HepG2 (cell line): ENCODE data around the gene ATP6V0A1. TPM values are rescaled to one million over a fixed set of nuclear protein-coding genes. Genes with fewer than 3 reads are reported as not detected.
A peak's percentile ranks its signal among the peaks of the same experiment; 100 is the strongest.

Experiments
- ATF7-NPFF ChIP-seq: sonication (generic); formaldehyde crosslinking; IDR thresholded peaks from 2 replicates; pipeline ENCODE4 v1.8.1; 2023; ENCODE audit warnings: mild to moderate bottlenecking, low read depth, missing genetic modification reagents, moderate library complexity
- BORCS8-MEF2B ChIP-seq: sonication (generic); formaldehyde crosslinking; IDR thresholded peaks from 2 replicates; pipeline ENCODE4 v1.8.0; 2022; ENCODE audit warnings: mild to moderate bottlenecking, missing genetic modification reagents
- FOXP4 ChIP-seq: sonication (generic); formaldehyde crosslinking; IDR thresholded peaks from 2 replicates; pipeline ENCODE4 v1.4.0; 2020; ENCODE audit warnings: missing genetic modification reagents
- HHEX ChIP-seq: IDR thresholded peaks from 2 replicates; pipeline ENCODE4 v1.6.1; 2016; ENCODE audit warnings: control low read depth
- HMGXB4 ChIP-seq, 2 experiments: sonication (generic) in 1 of 2; formaldehyde crosslinking in 1 of 2; IDR thresholded peaks; 2 replicates each; pipeline versions ENCODE4 v1.4.0 to v1.6.1; 2018 to 2020; ENCODE audit warnings: missing genetic modification reagents in 2 of 2, borderline replicate concordance in 1 of 2, low read depth in 1 of 2, mild to moderate bottlenecking in 1 of 2, missing biosample characterization in 1 of 2
- NCOA5 ChIP-seq: sonication (generic); formaldehyde crosslinking; IDR thresholded peaks from 2 replicates; pipeline ENCODE4 v1.4.0; 2020; ENCODE audit warnings: missing genetic modification reagents
- PAF1 ChIP-seq: IDR thresholded peaks from 2 replicates; pipeline ENCODE4 v1.6.1; 2016; ENCODE audit warnings: missing genetic modification reagents, missing compliant biosample characterization
- PRMT3 ChIP-seq: sonication (generic); formaldehyde crosslinking; IDR thresholded peaks from 2 replicates; pipeline ENCODE4 v1.8.1; 2022; ENCODE audit warnings: low read depth, mild to moderate bottlenecking, moderate library complexity, missing genetic modification reagents, borderline replicate concordance
- RAD21 ChIP-seq: fragments of 450-650 bp; formaldehyde crosslinking; IDR thresholded peaks from 2 replicates; pipeline ENCODE4 v1.5.0; 2020; ENCODE audit warnings: mild to moderate bottlenecking
- TFDP2 ChIP-seq: sonication (generic); formaldehyde crosslinking; IDR thresholded peaks from 2 replicates; pipeline ENCODE4 v1.4.0; 2020; ENCODE audit warnings: missing genetic modification reagents
- ZBTB21 ChIP-seq: sonication (generic); formaldehyde crosslinking; IDR thresholded peaks from 2 replicates; pipeline ENCODE4 v1.4.0; 2020; ENCODE audit warnings: missing genetic modification reagents
- ZFP37 ChIP-seq: sonication (generic); formaldehyde crosslinking; IDR thresholded peaks from 2 replicates; pipeline ENCODE4 v1.4.0; 2020; ENCODE audit warnings: missing genetic modification reagents, borderline replicate concordance
- ZNF121 ChIP-seq: sonication (generic); formaldehyde crosslinking; IDR thresholded peaks from 2 replicates; pipeline ENCODE4 v1.5.0; 2020; ENCODE audit warnings: mild to moderate bottlenecking, missing genetic modification reagents
- ZNF333 ChIP-seq: sonication (generic); formaldehyde crosslinking; IDR thresholded peaks from 2 replicates; pipeline ENCODE4 v1.4.0; 2020; ENCODE audit warnings: mild to moderate bottlenecking, missing genetic modification reagents, borderline replicate concordance
- ZNF354B ChIP-seq: sonication (generic); formaldehyde crosslinking; IDR thresholded peaks from 2 replicates; pipeline ENCODE4 v1.8.0; 2022; ENCODE audit warnings: mild to moderate bottlenecking, missing genetic modification reagents
- ZNF383 ChIP-seq: sonication (generic); formaldehyde crosslinking; IDR thresholded peaks from 2 replicates; pipeline ENCODE4 v1.4.0; 2020; ENCODE audit warnings: missing genetic modification reagents, mild to moderate bottlenecking, borderline replicate concordance
- ZNF550 ChIP-seq: sonication (generic); formaldehyde crosslinking; IDR thresholded peaks from 2 replicates; pipeline ENCODE4 v1.4.0; 2020; ENCODE audit warnings: mild to moderate bottlenecking, missing genetic modification reagents, borderline replicate concordance
- ZNF572 ChIP-seq: sonication (generic); formaldehyde crosslinking; IDR thresholded peaks from 2 replicates; pipeline ENCODE4 v1.5.1; 2020; ENCODE audit warnings: mild to moderate bottlenecking, missing genetic modification reagents
- ZNF577 ChIP-seq: sonication (generic); formaldehyde crosslinking; IDR thresholded peaks from 2 replicates; pipeline ENCODE4 v1.4.0; 2020; ENCODE audit warnings: mild to moderate bottlenecking, low read depth, missing genetic modification reagents, borderline replicate concordance
- ZSCAN25 ChIP-seq: sonication (generic); formaldehyde crosslinking; IDR thresholded peaks from 2 replicates; pipeline ENCODE4 v1.8.0; 2022; ENCODE audit warnings: mild to moderate bottlenecking, missing genetic modification reagents
- ZSCAN29 ChIP-seq: sonication (generic); formaldehyde crosslinking; conservative IDR thresholded peaks from 2 replicates; pipeline ENCODE4 v1.4.0; 2020; ENCODE audit warnings: mild to moderate bottlenecking, missing genetic modification reagents
- polyA plus RNA-seq, 8 experiments: library from polyadenylated mRNA; depleted of rRNA in 3 of 8; stranded (reverse) in 7 of 8; unstranded in 1 of 8; fragments of >200 nt; fragmentation: Illumina TruSeq in 4 of 8; extraction: Trizol in 4 of 8; gene quantifications; 2 replicates each; pipeline versions ENCODE4 v1.2.1 to v1.2.3, GENCODE V29; 2011 to 2016; ENCODE audit warnings: low read depth in 4 of 8, missing spikeins in 1 of 8, mixed read lengths in 1 of 8; ENCODE audit not compliant: insufficient read depth in 1 of 8
- total RNA-seq, 5 experiments: library from RNA; depleted of rRNA; stranded (reverse); fragments of >200 nt; fragmentation: Illumina TruSeq; extraction: Trizol; gene quantifications; 2 replicates each; pipeline ENCODE4 v1.2.3, GENCODE V29; 2016; ENCODE audit warnings: low read depth in 1 of 5
- TF ChIP-seq, protein P1 (sequence below): sonication (generic); formaldehyde crosslinking; IDR thresholded peaks from 2 replicates; pipeline ENCODE4 v1.4.0; 2020; ENCODE audit warnings: missing genetic modification reagents
- TF ChIP-seq, protein P2 (sequence below): sonication (generic); formaldehyde crosslinking; IDR thresholded peaks from 2 replicates; pipeline ENCODE4 v1.4.0; 2020; ENCODE audit warnings: missing genetic modification reagents, borderline replicate concordance

The ATP6V0A1 gene
- total and polyA plus RNA-seq, 2 of the 13 experiments (the other 11 are each of a cell fraction or from before 2014, with no cell fraction given): 27.9 to 54.1 TPM

- TF ChIP-seq HMGXB4 (CRISPR knock-in tag; IDR thresholded peaks at IDR 0.05; ENCODE audit: borderline replicate concordance in 1 of 2, low read depth in 1 of 2) (no peak), ZNF333 (CRISPR knock-in tag) (no peak), ZBTB21 (no peak), RAD21 (CRISPR knock-in tag) (no peak), ZSCAN25 (CRISPR knock-in tag) (peak; percentile 67; the same call in 1 of the 2 replicates), ZSCAN29 (CRISPR knock-in tag) (no peak), NCOA5 (CRISPR knock-in tag) (no peak), PAF1 (CRISPR knock-in tag) (no peak), FOXP4 (no peak), ZNF354B (CRISPR knock-in tag) (no peak), ATF7-NPFF (CRISPR knock-in tag) (no peak), ZNF121 (CRISPR knock-in tag) (no peak), HHEX (CRISPR knock-in tag) (no peak), ZNF572 (CRISPR knock-in tag) (peak; percentile 80; the same call in 1 of the 2 replicates), ZNF550 (CRISPR knock-in tag) (0 out of 2 replicates have a peak, but pooled peaks have one; percentile 59), ZNF577 (CRISPR knock-in tag) (no peak), ZFP37 (CRISPR knock-in tag) (no peak), ZNF383 (CRISPR knock-in tag) (no peak), BORCS8-MEF2B (CRISPR knock-in tag) (0 out of 2 replicates have a peak, but pooled peaks have one; percentile 30), TFDP2 (CRISPR knock-in tag) (no peak), PRMT3 (CRISPR knock-in tag) (no peak)
- TF ChIP-seq, protein P1, sequence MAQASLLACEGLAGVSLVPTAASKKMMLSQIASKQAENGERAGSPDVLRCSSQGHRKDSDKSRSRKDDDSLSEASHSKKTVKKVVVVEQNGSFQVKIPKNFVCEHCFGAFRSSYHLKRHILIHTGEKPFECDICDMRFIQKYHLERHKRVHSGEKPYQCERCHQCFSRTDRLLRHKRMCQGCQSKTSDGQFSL (CRISPR knock-in tag): no peak
- TF ChIP-seq, protein P2, sequence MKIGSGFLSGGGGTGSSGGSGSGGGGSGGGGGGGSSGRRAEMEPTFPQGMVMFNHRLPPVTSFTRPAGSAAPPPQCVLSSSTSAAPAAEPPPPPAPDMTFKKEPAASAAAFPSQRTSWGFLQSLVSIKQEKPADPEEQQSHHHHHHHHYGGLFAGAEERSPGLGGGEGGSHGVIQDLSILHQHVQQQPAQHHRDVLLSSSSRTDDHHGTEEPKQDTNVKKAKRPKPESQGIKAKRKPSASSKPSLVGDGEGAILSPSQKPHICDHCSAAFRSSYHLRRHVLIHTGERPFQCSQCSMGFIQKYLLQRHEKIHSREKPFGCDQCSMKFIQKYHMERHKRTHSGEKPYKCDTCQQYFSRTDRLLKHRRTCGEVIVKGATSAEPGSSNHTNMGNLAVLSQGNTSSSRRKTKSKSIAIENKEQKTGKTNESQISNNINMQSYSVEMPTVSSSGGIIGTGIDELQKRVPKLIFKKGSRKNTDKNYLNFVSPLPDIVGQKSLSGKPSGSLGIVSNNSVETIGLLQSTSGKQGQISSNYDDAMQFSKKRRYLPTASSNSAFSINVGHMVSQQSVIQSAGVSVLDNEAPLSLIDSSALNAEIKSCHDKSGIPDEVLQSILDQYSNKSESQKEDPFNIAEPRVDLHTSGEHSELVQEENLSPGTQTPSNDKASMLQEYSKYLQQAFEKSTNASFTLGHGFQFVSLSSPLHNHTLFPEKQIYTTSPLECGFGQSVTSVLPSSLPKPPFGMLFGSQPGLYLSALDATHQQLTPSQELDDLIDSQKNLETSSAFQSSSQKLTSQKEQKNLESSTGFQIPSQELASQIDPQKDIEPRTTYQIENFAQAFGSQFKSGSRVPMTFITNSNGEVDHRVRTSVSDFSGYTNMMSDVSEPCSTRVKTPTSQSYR (CRISPR knock-in tag): no peak
Measured at GRCh38 chr17:42522798-42523278, 64.2 kb downstream of the ATP6V0A1 start (continued).
